Measurements from ENCODE around the gene RALGAPB. TPM values are rescaled to one million over a fixed set of nuclear protein-coding genes. Genes with fewer than 3 reads are reported as not detected.
"Not testable (repeated sequence)": the region's sequence is repeated elsewhere in the genome, so short reads cannot be mapped to it uniquely, and the experiment has no call there.

RALGAPB gene
- total and polyA plus RNA-seq, 10 donors = 6.8 to 62.5 (median 44.1) TPM

- intact Hi-C loops (cut with DNase I; ENCODE audit: low total_unique reads) = no loop called here
- H3K27me3 ChIP-seq (replicated peaks in 1 of 7) = no peaks in the 10 kb centered on the region
- DNase-seq = no peak
- H3K9me3 ChIP-seq = peaks cover 0 to 8% (median 5%) of the 10 kb centered on the region in 8 donors
- WGBS, 5 donors = 96 to 98% (median 98%) methylated on average over 4 of the region's 4 CpGs
- H3K27ac ChIP-seq = no peak overlapping the region
- no peaks in the 10 kb centered on the region for H3K4me1 ChIP-seq
- H3K36me3 ChIP-seq = peaks cover 0 to 92% (median 48%) of the 10 kb centered on the region in 6 donors
- no peak for TF ChIP-seq POLR2A (IDR thresholded peaks at IDR 0.05)
- TF ChIP-seq, protein P1, sequence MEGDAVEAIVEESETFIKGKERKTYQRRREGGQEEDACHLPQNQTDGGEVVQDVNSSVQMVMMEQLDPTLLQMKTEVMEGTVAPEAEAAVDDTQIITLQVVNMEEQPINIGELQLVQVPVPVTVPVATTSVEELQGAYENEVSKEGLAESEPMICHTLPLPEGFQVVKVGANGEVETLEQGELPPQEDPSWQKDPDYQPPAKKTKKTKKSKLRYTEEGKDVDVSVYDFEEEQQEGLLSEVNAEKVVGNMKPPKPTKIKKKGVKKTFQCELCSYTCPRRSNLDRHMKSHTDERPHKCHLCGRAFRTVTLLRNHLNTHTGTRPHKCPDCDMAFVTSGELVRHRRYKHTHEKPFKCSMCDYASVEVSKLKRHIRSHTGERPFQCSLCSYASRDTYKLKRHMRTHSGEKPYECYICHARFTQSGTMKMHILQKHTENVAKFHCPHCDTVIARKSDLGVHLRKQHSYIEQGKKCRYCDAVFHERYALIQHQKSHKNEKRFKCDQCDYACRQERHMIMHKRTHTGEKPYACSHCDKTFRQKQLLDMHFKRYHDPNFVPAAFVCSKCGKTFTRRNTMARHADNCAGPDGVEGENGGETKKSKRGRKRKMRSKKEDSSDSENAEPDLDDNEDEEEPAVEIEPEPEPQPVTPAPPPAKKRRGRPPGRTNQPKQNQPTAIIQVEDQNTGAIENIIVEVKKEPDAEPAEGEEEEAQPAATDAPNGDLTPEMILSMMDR (IDR thresholded peaks at IDR 0.05 in 8 of 11, conservative IDR thresholded peaks at IDR 0.05 in 3 of 11) = no peak
- no peak for TF ChIP-seq POLR2AphosphoS5 (IDR thresholded peaks at IDR 0.05)
- H3K4me3 ChIP-seq = no peak overlapping the region
Measured at GRCh38 chr20:38505091-38505455, 32.4 kb downstream of the RALGAPB start.

DNA sequence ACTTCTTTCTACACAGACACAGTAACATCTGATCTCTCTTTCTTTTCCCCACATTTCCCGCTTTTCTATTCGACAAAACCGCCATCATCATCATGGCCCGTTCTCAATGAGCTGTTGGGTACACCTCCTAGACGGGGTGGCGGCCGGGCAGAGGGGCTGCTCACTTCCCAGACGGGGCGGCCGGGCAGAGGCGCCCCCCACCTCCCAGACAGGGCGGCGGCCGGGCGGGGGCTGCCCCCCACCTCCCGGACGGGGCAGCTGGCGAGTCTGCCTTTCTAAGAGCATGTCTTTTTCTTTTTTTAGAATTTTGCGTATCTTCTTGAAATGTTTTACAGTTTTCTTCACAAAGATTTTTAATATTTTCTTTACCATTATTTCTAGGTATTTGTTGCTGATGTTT, 39.1 kb downstream of the RALGAPB start:
- H3K4me1 ChIP-seq; H3K27me3 ChIP-seq (replicated peaks in 1 of 7); DNase-seq; H3K4me3 ChIP-seq; H3K9me3 ChIP-seq; H3K27ac ChIP-seq; intact Hi-C loops (cut with DNase I; ENCODE audit: low total_unique reads): not testable (repeated sequence)
- 94 to 98% (median 95%) methylated on average over 19 of the region's 19 CpGs for WGBS, 5 donors
- peaks cover 0 to 93% (median 40%) of the 10 kb centered on the region in 6 donors for H3K36me3 ChIP-seq

GRCh38 chr20:38514185-38514584, 41.5 kb downstream of the RALGAPB start:
- no peaks in the 10 kb centered on the region for H3K27me3 ChIP-seq (replicated peaks in 1 of 7)
- 89 to 97% (median 95%) methylated on average over 4 of the region's 4 CpGs for WGBS, 5 donors
- intact Hi-C loops (cut with DNase I; ENCODE audit: low total_unique reads) = no loop called here
- no peak overlapping the region for H3K27ac ChIP-seq
- H3K36me3 ChIP-seq = peaks cover 0 to 99% (median 51%) of the 10 kb centered on the region in 6 donors
- TF ChIP-seq, protein P1 (IDR thresholded peaks at IDR 0.05 in 8 of 11, conservative IDR thresholded peaks at IDR 0.05 in 3 of 11) = no peak
- TF ChIP-seq POLR2A (IDR thresholded peaks at IDR 0.05) (no peak), POLR2AphosphoS5 (IDR thresholded peaks at IDR 0.05) (no peak)
- no peaks in the 10 kb centered on the region for H3K4me1 ChIP-seq
- no peaks in the 10 kb centered on the region for H3K9me3 ChIP-seq
- H3K4me3 ChIP-seq = no peak overlapping the region
- DNase-seq = no peak

DNA sequence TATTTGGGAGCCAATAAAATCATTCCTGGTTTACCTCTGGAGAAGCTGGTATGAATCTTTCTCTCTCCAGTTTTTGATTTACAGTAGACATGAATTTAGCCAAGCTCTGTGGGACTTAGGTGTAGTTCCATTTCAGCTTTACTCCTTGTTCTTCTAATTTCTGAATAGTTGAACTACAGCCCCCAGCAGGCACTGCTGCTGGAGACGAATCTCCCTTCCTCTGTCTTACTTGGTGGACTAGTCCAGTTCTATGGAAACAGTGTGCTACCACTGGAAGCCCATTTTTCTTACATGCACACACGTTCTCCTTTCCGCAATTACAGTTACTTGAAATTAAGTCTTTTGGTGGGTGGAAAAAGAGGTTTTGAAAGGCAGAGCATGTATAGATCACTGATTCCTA, 42.3 kb downstream of the RALGAPB start:
- Histone ChIP-seq H3K4me1 (no peaks in the 10 kb centered on the region), H3K27me3 (replicated peaks in 1 of 7) (no peaks in the 10 kb centered on the region), H3K9me3 (no peaks in the 10 kb centered on the region), H3K27ac (no peak overlapping the region), H3K36me3 (peaks cover 0 to 99% (median 46%) of the 10 kb centered on the region in 6 donors), H3K4me3 (no peak overlapping the region)
- 87 to 90% (median 89%) methylated on average over 3 of the region's 3 CpGs for WGBS, 5 donors
- TF ChIP-seq, protein P1 (IDR thresholded peaks at IDR 0.05 in 8 of 11, conservative IDR thresholded peaks at IDR 0.05 in 3 of 11) = no peak
- TF ChIP-seq POLR2A (IDR thresholded peaks at IDR 0.05) (no peak), POLR2AphosphoS5 (IDR thresholded peaks at IDR 0.05) (no peak)
- intact Hi-C loops (cut with DNase I; ENCODE audit: low total_unique reads) = no loop called here
- DNase-seq = no peak

DNA sequence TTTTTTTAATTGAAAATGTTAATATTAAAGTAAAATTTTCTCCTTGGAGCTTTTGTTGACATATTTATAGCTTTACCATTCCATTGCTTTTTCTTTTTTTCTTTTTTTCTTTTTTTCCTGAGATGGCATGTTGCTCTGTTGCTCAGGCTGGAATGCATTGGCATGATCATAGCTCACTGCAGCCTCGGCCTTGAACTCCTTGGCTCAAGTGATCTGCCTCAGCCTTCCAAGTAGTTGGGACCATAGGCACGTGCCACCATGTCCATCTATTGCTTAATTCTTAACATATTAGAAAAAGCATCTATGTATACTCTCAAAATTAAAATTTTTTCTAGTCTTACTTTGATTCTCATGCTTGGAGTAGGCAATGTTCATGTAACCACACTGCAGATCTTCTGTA, 43.0 kb downstream of the RALGAPB start:
- no peak overlapping the region for H3K4me3 ChIP-seq
- TF ChIP-seq, protein P1 (IDR thresholded peaks at IDR 0.05 in 8 of 11, conservative IDR thresholded peaks at IDR 0.05 in 3 of 11) = no peak
- TF ChIP-seq POLR2A (IDR thresholded peaks at IDR 0.05) (no peak), POLR2AphosphoS5 (IDR thresholded peaks at IDR 0.05) (no peak)
- H3K36me3 ChIP-seq = peaks cover 0 to 93% (median 44%) of the 10 kb centered on the region in 6 donors
- no peaks in the 10 kb centered on the region for H3K4me1 ChIP-seq
- intact Hi-C loops (cut with DNase I; ENCODE audit: low total_unique reads) = no loop called here
- WGBS, 5 donors = 86 to 93% (median 90%) methylated on average over 2 of the region's 2 CpGs
- H3K27ac ChIP-seq = no peak overlapping the region
- DNase-seq = no peak
- no peaks in the 10 kb centered on the region for H3K27me3 ChIP-seq (replicated peaks in 1 of 7)
- no peaks in the 10 kb centered on the region for H3K9me3 ChIP-seq

Data from spleen (tissue), 11 donors.